GM18517 (cell line): Measurements from ENCODE around the gene EDAR.

Experiments used
- ATAC-seq: cut with Tn5 transposase; IDR thresholded peaks from one replicate; pipeline ENCODE4 v1.9.1; 2021; ENCODE audit warnings: mild to moderate bottlenecking, moderate library complexity; ENCODE audit not compliant: unreplicated experiment

The EDAR gene

GRCh38 chr2:108911807-108912628, 77.0 kb downstream of the EDAR start:
- ATAC-seq: no peak

GRCh38 chr2:108911401-108911800, 77.6 kb downstream of the EDAR start:
- ATAC-seq: no peak

GRCh38 chr2:108910541-108911396, 78.3 kb downstream of the EDAR start:
- ATAC-seq: no peak

DNA sequence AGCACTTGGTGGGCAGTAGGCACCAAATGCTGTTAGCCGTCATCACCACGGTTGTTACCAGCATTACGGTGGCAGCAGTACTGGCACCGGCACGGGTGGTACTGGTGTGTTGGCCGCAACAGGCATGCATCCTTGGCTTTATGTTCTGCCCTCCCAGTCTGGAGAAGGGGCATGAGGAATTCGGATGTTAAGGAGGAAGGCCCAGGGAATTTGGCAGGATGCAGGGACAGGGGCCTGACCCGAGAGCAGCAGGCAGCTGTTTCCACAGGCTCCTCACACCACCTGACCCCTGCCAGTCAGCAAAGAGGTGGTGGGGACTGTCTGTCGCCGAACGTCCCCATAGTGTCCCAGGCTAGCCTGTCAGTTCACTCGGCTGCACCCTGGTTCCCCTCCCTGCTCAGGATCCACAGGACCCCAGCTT, 79.0 kb downstream of the EDAR start:
- ATAC-seq: no peak

- ATAC-seq: no peak
Observed at GRCh38 chr2:108909275-108909823, 79.7 kb downstream of the EDAR start.

- no peak for ATAC-seq
Observed at GRCh38 chr2:108908713-108909070, 80.3 kb downstream of the EDAR start.

- no peak for ATAC-seq
Observed at GRCh38 chr2:108907822-108908712, 81.0 kb downstream of the EDAR start.

DNA sequence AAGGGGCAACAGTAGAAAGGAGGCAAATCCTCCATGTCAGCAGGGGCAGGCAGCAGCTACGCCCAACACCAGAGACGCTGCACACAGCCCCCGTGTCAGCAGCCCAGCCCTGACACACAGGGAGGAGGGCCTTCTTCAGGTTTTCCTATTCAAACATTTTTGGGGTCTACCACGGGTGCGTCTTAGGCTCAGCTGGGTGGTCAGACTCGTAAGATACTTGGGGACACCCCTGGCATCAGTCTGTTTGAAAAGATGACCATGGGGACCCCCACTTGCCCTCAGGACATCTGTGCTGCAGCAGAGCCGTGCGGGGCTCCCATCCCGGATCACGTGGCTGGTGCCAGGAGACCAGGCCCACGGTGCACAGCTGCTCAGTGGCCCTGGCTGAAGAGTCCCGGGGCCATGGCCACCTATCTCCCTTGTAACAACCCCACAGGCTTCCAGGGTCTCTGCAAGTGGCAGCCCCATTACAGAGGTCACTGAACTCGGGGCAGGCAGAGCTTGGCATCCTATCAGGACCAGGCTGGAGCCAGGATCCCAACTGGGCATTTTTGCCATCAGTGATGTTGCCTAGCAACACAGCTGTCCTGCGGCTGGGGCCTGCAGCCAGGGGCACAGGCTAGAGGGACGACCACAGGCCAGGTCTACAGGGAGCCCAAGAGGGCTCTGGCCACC, 82.5 kb downstream of the EDAR start:
- ATAC-seq: no peak

DNA sequence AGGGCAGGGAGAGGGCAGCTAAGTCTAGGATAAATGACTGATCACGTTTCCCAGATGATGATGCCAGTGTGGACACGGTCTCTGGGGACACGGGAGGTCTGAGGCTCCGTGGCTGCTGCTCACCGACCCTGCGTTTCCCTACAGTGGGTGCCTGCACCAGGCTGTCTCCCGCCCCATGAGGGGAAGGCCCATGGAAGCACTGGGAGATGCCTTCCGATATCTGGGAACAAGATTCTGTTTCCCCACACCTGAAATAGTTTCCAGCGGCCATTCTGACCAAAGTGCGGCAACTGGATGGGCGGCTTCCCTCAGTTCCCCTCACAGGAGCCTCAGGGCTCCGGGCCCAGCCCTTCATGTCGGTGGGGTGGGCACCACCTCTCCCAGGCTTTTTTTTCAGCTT, 83.1 kb downstream of the EDAR start:
- no peak for ATAC-seq

- no peak for ATAC-seq
Observed at GRCh38 chr2:108905176-108905575, 83.8 kb downstream of the EDAR start.

- no peak for ATAC-seq
Observed at GRCh38 chr2:108904680-108905079, 84.3 kb downstream of the EDAR start.

DNA sequence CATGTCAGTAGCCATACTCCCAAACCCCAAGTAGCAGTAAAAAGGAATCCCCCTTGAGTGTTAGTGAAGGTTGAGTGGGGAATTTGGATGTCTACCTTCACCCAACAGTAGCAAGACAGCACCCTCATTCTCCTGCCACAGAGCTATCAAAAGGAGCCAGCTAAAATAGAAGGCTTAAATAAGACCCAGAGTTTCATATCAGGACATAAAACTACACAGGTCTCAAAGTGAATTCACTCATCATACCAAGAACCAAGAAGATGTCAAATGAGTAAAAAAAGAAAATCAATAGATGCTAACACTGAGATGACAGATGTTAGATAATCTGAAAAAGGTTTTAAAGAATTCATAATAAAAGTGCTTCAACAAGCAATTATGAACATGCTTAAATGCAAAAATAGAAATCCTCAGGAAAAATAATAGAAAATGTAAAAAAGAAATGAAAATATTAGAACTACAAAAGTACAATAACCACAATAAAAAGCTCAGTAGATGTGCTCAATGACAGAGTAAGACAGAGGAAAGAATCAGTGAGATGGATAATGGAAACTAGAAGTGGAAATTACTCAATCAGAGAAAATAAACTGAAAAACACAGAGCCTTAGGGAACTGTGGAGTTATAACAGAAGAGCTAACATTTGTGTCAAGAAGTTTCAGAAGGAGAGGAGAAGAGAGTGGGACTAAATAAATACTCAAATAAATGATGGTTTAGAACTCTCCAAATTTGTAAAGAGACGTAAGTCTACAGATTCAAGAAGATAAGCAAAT, 90.5 kb downstream of the EDAR start:
- no peak for ATAC-seq

DNA sequence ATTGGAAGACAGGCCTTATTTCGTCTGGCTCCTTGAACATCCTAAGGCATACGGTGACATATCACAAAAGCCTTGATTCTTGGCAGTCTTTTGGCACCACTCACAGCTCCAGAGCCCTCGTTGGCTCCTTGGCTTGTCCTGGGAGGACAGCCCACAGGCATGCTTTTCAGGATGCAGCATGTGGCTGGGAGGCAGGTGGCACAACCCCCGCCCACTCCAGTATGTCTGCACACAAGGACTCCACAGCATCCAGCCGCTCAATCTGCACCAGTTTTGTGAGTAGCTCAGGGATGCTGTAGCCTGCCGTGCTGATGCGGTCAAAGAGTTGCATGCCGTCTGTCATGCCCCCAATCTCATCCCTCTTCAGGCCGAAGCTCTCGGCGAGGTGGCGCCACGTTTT, 92.3 kb downstream of the EDAR start:
- ATAC-seq: no peak

DNA sequence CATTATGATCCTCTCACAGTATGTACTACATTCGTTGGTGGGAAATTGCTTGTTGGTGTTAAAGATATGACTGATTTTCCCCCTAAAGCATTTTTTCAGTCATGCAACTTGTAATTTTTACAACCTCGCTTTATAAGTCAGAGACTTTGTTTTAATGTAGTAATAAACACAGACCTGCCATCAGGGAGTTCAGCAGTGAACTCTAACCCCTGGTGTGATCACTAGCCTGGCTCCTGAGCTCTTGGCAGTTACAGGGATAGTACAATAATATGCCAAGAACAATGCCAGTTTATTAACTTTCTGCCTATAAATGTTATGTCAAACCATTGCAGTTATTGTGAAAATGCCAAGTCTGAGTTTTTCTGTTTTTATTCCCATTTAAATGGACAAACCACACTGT, 93.8 kb downstream of the EDAR start:
- no peak for ATAC-seq

GRCh38 chr2:108894766-108895165, 94.3 kb downstream of the EDAR start:
- no peak for ATAC-seq

GRCh38 chr2:108893277-108893676, 95.7 kb downstream of the EDAR start:
- ATAC-seq: no peak

DNA sequence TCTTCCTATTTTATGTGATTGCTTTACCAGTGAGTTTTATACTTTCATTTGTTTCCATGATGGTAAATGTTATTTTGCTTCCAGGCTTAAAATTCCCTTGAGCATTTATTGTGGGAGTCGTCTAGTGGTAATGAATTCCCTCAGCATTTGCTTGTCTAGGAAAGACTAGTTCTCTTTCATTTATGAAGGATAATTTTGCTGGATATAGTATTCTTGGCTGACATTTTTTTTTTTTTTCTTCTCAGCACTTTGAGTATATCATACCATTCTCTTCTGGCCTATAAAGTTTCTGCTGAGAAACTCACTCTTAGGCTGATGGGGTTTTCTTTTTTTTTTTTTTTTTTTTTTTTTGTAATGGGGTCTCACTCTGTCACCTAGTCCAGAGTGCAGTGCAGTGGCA, 99.1 kb downstream of the EDAR start:
- no peak for ATAC-seq

DNA sequence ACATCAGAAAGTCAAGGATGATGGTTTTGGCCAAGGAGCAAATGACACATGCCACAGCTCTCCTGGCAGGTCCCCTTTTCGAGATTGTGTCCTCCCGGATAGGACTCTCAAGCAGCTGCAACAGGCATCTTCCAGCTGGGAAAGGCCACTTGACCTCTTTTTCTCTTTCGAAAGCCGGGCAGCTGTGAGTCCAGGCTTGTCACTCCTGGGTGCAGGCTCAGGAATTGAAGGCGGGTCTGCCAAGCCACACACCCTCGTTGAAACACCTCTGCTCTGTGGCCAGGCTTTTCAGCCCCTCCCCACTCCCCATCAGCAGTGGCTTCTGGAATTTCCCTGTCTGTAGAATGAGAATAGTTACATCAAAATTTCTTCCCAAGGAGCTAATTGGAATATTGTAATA, 104.4 kb downstream of the EDAR start:
- ATAC-seq: no peak

DNA sequence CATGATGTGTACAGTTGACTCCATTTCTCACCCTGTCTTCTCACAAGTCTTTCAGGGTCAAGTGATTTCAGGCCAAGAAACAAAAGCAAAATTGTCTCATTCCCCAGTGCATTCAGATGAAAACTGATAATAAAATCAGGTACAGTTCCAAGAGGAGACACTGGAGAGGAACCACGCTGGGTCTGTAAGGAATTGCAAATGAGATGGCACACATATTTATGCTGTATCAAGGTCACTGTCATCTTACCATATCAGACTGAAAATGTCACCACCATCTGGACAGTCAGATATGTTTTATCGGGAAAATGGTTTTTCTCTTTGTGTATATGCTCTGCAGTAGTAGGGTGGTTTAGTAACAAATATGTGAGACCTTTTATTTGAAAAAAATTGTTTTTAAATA, 110.7 kb downstream of the EDAR start:
- no peak for ATAC-seq

DNA sequence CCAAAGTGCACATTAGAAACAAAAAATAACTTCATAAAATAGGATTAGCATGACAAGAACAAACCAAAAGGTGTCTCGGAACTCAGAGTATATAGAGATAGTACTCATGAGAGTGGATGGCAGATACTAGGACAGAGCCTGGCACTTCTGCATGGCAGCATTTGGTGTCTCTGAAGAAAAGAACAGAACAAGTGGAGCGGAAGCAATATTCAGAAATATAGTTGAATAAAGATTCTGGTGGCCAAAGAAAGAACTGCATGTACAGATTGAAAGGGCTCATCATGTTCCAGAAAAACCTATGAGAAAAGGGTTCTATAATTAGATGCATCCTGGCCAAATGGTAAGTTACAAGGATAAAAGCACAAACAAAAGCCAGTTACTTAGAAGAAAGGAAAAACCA, 111.5 kb downstream of the EDAR start:
- no peak for ATAC-seq
